Osteoblast (primary cell): Measurements from ENCODE around the gene GORASP2. TPM values are rescaled to one million over a fixed set of nuclear protein-coding genes. Genes with fewer than 3 reads are reported as not detected.
A peak's percentile ranks its signal among the peaks of the same experiment; 100 is the strongest.

ENCODE experiments used
- DNase-seq: peaks from one replicate; pipeline ENCODE4 v3.0.0; 2011; ENCODE audit warnings: low spot score, mixed read lengths; ENCODE audit not compliant: insufficient read length; ENCODE audit errors: missing footprints
- H2AFZ ChIP-seq: 2 replicates; pipeline ENCODE4 v1.6.0; 2011; ENCODE audit warnings: mild to moderate bottlenecking, low read length
- H3K27ac ChIP-seq: 2 replicates; pipeline ENCODE4 v1.5.1; 2011; ENCODE audit warnings: mild to moderate bottlenecking, low read depth, low read length, moderate library complexity
- H3K27me3 ChIP-seq: 2 replicates; pipeline ENCODE4 v1.6.0; 2012; ENCODE audit warnings: mild to moderate bottlenecking, control low read depth, inconsistent platforms, low read length, moderate library complexity; ENCODE audit not compliant: insufficient read depth
- H3K36me3 ChIP-seq: 2 replicates; pipeline ENCODE4 v1.5.1; 2011; ENCODE audit warnings: mild to moderate bottlenecking, low read length, control low read depth, moderate library complexity; ENCODE audit not compliant: insufficient read depth
- H3K4me1 ChIP-seq: 2 replicates; pipeline ENCODE4 v1.5.1; 2011; ENCODE audit warnings: mild to moderate bottlenecking, low read length, control low read depth, moderate library complexity; ENCODE audit not compliant: insufficient read depth
- H3K4me2 ChIP-seq: 2 replicates; pipeline ENCODE4 v1.6.0; 2011; ENCODE audit warnings: mild to moderate bottlenecking, low read length; ENCODE audit not compliant: insufficient read depth
- H3K4me3 ChIP-seq: fragments of 200-600 bp; sonication (generic); 3 replicates; pipeline ENCODE4 v1.5.1; 2012; ENCODE audit warnings: mild to moderate bottlenecking, low read length, inconsistent platforms; ENCODE audit not compliant: insufficient read depth
- H3K79me2 ChIP-seq: 2 replicates; pipeline ENCODE4 v1.6.0; 2012; ENCODE audit warnings: mild to moderate bottlenecking, low read length, control low read depth, inconsistent platforms; ENCODE audit not compliant: insufficient read depth
- H3K9me3 ChIP-seq: 2 replicates; pipeline ENCODE4 v1.5.1; 2011; ENCODE audit warnings: low read depth, low read length, control low read depth
- H4K20me1 ChIP-seq: 2 replicates; pipeline ENCODE4 v1.6.0; 2012; ENCODE audit warnings: mild to moderate bottlenecking, low read length, control low read depth; ENCODE audit not compliant: insufficient read depth
- CTCF ChIP-seq: IDR thresholded peaks from 2 replicates; pipeline ENCODE4 v1.5.1; 2011; ENCODE audit warnings: mild to moderate bottlenecking, low read depth, low read length, moderate library complexity; ENCODE audit errors: extremely low read depth
- total RNA-seq: library from RNA; depleted of rRNA; stranded (reverse); fragments of >200 nt; gene quantifications from 2 replicates; pipeline ENCODE4 v1.2.3, GENCODE V29; 2012

GORASP2 gene
- total RNA-seq, 1 donor: 51.8 TPM

- Histone ChIP-seq H4K20me1 (peaks cover 5% of the 10 kb centered on the region), H3K9me3 (no peaks in the 10 kb centered on the region), H3K27me3 (no peaks in the 10 kb centered on the region), H3K4me2 (no peak overlapping the region), H3K4me1 (no peaks in the 10 kb centered on the region), H3K4me3 (no peak overlapping the region), H3K27ac (peak overlapping the region; percentile 23), H3K36me3 (peaks cover 79% of the 10 kb centered on the region), H2AFZ (no peak overlapping the region), H3K79me2 (no peaks in the 10 kb centered on the region)
- TF ChIP-seq CTCF: no peak
- peak; percentile 71 for DNase-seq
Measured at GRCh38 chr2:170965446-170966225, 36.6 kb downstream of the GORASP2 start.

GRCh38 chr2:170966648-170967396 lies 37.8 kb downstream of the GORASP2 start:
- Histone ChIP-seq H3K36me3 (peaks cover 67% of the 10 kb centered on the region), H3K4me3 (no peak overlapping the region), H3K27me3 (no peaks in the 10 kb centered on the region), H3K79me2 (no peaks in the 10 kb centered on the region), H3K4me1 (no peaks in the 10 kb centered on the region), H3K27ac (no peak overlapping the region), H3K4me2 (no peak overlapping the region), H3K9me3 (no peaks in the 10 kb centered on the region), H4K20me1 (peaks cover 5% of the 10 kb centered on the region), H2AFZ (no peak overlapping the region)
- peak; percentile 21 for TF ChIP-seq CTCF
- no peak for DNase-seq

DNA sequence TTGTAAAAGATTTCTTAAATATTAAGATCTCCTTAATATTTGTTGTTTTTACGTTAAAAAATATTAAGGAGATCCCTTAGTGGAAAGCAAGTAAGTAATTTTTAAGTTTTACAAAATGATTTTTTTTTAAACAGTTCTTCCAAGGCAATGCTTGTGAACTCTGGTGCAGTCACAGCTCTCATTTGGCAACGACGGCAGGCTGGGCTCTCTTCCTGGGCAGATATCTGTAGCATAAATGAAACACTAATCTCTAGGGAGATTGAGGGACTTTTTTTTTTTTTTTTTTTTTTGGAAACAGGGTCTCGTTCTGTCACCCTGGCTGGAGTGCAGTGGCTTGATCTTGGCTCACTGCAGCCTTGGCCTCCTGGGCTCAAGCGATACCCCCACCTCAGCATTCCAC lies 38.5 kb downstream of the GORASP2 start:
- no peak for TF ChIP-seq CTCF
- H3K4me3 ChIP-seq: no peak overlapping the region
- no peaks in the 10 kb centered on the region for H3K79me2 ChIP-seq
- no peaks in the 10 kb centered on the region for H3K27me3 ChIP-seq
- H3K4me2 ChIP-seq: no peak overlapping the region
- H3K36me3 ChIP-seq: peaks cover 60% of the 10 kb centered on the region
- no peak overlapping the region for H2AFZ ChIP-seq
- DNase-seq: no peak
- H3K4me1 ChIP-seq: peaks cover 3% of the 10 kb centered on the region
- peaks cover 5% of the 10 kb centered on the region for H4K20me1 ChIP-seq
- no peak overlapping the region for H3K27ac ChIP-seq
- no peaks in the 10 kb centered on the region for H3K9me3 ChIP-seq
